Motor neuron (in vitro differentiated cells): Measurements from ENCODE around the gene KRTAP4-12. TPM values are rescaled to one million over a fixed set of nuclear protein-coding genes. Genes with fewer than 3 reads are reported as not detected.
"Not testable (repeated sequence)": the region's sequence is repeated elsewhere in the genome, so short reads cannot be mapped to it uniquely, and the experiment has no call there.

Experiments used
- ATAC-seq, 8 experiments: fragments of 200-7000 bp; cut with Tn5 transposase; replicated peaks in 6 of 8; 2 replicates each; pipeline ENCODE4 v1.8.0; 2021; ENCODE audit warnings: mild to moderate bottlenecking in 8 of 8, moderate library complexity in 8 of 8
- H3K27ac ChIP-seq, 2 donors: fragments of 250-450 bp; sonication (Bioruptor Pico); 2 replicates each; pipeline ENCODE4 v1.9.0; 2021; ENCODE audit warnings: antibody characterized with exemption in 2 of 2, mild to moderate bottlenecking in 2 of 2, moderate library complexity in 1 of 2
- H3K4me1 ChIP-seq, 2 donors: fragments of 250-450 bp; sonication (Bioruptor Pico); replicated peaks in 1 of 2; 2 replicates each; pipeline ENCODE4 v1.6.1; 2021; ENCODE audit warnings: antibody characterized with exemption in 2 of 2, mild to moderate bottlenecking in 2 of 2, moderate library complexity in 1 of 2
- H3K4me3 ChIP-seq, 5 donors: fragments of 250-450 bp; sonication (Bioruptor Pico); 2 replicates each; pipeline ENCODE4 v1.9.0; 2021; ENCODE audit warnings: antibody characterized with exemption in 5 of 5, mild to moderate bottlenecking in 5 of 5, moderate library complexity in 4 of 5
- WGBS, 10 experiments: fragments of 450-650 bp; shearing (Covaris generic); methylation state at CpG; one replicate each; pipeline ENCODE4 v1.0.0; 2022; 5-methylcytosine and 5-hydroxymethylcytosine counted together
- in situ Hi-C, 9 experiments: fragments of 400-800 bp; cut with MboI; loops; one replicate each; pipeline ENCODE4 v1.15.0; 2021; ENCODE audit warnings: low sequenced_read_pairs in 9 of 9, low pct_unique_long_range_greater_than_20kb in 2 of 9; ENCODE audit not compliant: unreplicated experiment in 9 of 9
- total RNA-seq, 8 experiments: library from RNA; unstranded; fragments of 300-600 nt; gene quantifications; 2 replicates each; pipeline versions ENCODE4 v1.2.3 to v1.2.4, GENCODE V29; 2022

The KRTAP4-12 gene
- total RNA-seq: under 1 TPM in 2 of 8 experiments, not detected in 6; 0.38 to 0.41 TPM

- H3K4me1 ChIP-seq, H3K4me3 ChIP-seq, H3K27ac ChIP-seq, in situ Hi-C loops, ATAC-seq: not testable (repeated sequence)
- WGBS, 10 experiments: 65 to 100% (median 83%) methylated on average over 1 to 2 of the region's 3 CpGs; no CpG with 5 or more reads in 5 of the 10 experiments
These were observed at the start of gene KRTAP4-12 for GRCh38 chr17:41123991-41124371. Gene KRTAP4-12 (minus strand): TSS chr17:41124182. CDS start chr17:41124122, 60 bp downstream.

GRCh38 chr17:41171886-41172285, 47.9 kb upstream of the KRTAP4-12 start:
- H3K4me1 ChIP-seq: no peaks in the 10 kb centered on the region
- H3K4me3 ChIP-seq: no peak overlapping the region
- H3K27ac ChIP-seq: no peak overlapping the region
- 0 to 100% (median 67%) methylated on average over 1 to 2 of the region's 2 CpGs; no CpG with 5 or more reads in 3 of the 10 experiments for WGBS, 10 experiments
- in situ Hi-C loops: no loop called here
- ATAC-seq: no peak

GRCh38 chr17:41168121-41168520, 44.1 kb upstream of the KRTAP4-12 start, which contains the start of gene KRTAP4-3:
Gene KRTAP4-3 (minus strand): TSS chr17:41168221. CDS start chr17:41168172, 49 bp downstream.
- 80% methylated on average over 1 of the region's 1 CpG; no CpG with 5 or more reads in 9 of the 10 experiments for WGBS, 10 experiments
- Histone ChIP-seq H3K4me1 (no peaks in the 10 kb centered on the region), H3K4me3 (no peak within 1 kb of the TSS), H3K27ac (no peak within 1 kb of the TSS)
- in situ Hi-C loops: no loop called here
- ATAC-seq: no peak

- no peak overlapping the region for H3K27ac ChIP-seq
- in situ Hi-C loops: no loop called here
- ATAC-seq: no peak
- H3K4me3 ChIP-seq: no peak overlapping the region
- H3K4me1 ChIP-seq: no peaks in the 10 kb centered on the region
- 40 to 90% (median 74%) methylated on average over 1 to 4 of the region's 7 CpGs; no CpG with 5 or more reads in 5 of the 10 experiments for WGBS, 10 experiments
These were observed 43.6 kb upstream of the KRTAP4-12 start for GRCh38 chr17:41167561-41167960.

GRCh38 chr17:41163828-41164227, 39.8 kb upstream of the KRTAP4-12 start:
- Histone ChIP-seq H3K4me3 (no peak overlapping the region), H3K4me1 (no peaks in the 10 kb centered on the region), H3K27ac (no peak overlapping the region)
- 46 to 100% (median 69%) methylated on average over 1 to 7 of the region's 7 CpGs; no CpG with 5 or more reads in 1 of the 10 experiments for WGBS, 10 experiments
- no peak for ATAC-seq
- in situ Hi-C loops: no loop called here

- WGBS, 10 experiments: 50 to 100% methylated on average over 1 of the region's 1 CpG; no CpG with 5 or more reads in 8 of the 10 experiments
- H3K4me1 ChIP-seq: no peaks in the 10 kb centered on the region
- no peak within 1 kb of the TSS for H3K4me3 ChIP-seq
- H3K27ac ChIP-seq: no peak within 1 kb of the TSS
- ATAC-seq: no peak
- in situ Hi-C loops: no loop called here
These were observed 36.7 kb upstream of the KRTAP4-12 start, which contains the start of gene KRTAP4-4 for GRCh38 chr17:41160648-41161047. Gene KRTAP4-4 (minus strand): TSS chr17:41160748. CDS start chr17:41160691, 57 bp downstream.

GRCh38 chr17:41160190-41160589, 36.2 kb upstream of the KRTAP4-12 start:
- ATAC-seq, H3K4me1 ChIP-seq, H3K27ac ChIP-seq, H3K4me3 ChIP-seq, in situ Hi-C loops: not testable (repeated sequence)
- 100% methylated on average over 2 of the region's 3 CpGs; no CpG with 5 or more reads in 9 of the 10 experiments for WGBS, 10 experiments

- in situ Hi-C loops: no loop called here
- Histone ChIP-seq H3K4me3 (no peak overlapping the region), H3K4me1 (no peaks in the 10 kb centered on the region), H3K27ac (no peak overlapping the region)
- WGBS, 10 experiments: 20 to 61% (median 39%) methylated on average over 1 to 2 of the region's 2 CpGs; no CpG with 5 or more reads in 4 of the 10 experiments
- no peak for ATAC-seq
These were observed 29.9 kb upstream of the KRTAP4-12 start for GRCh38 chr17:41153856-41154255.

- no peak overlapping the region for H3K27ac ChIP-seq
- H3K4me1 ChIP-seq: no peaks in the 10 kb centered on the region
- 6 to 79% (median 40%) methylated on average over 1 to 2 of the region's 2 CpGs; no CpG with 5 or more reads in 1 of the 10 experiments for WGBS, 10 experiments
- no peak for ATAC-seq
- in situ Hi-C loops: no loop called here
- H3K4me3 ChIP-seq: no peak overlapping the region
These were observed 27.5 kb upstream of the KRTAP4-12 start for GRCh38 chr17:41151525-41151924.

- no peak overlapping the region for H3K27ac ChIP-seq
- in situ Hi-C loops: no loop called here
- no peaks in the 10 kb centered on the region for H3K4me1 ChIP-seq
- WGBS, 10 experiments: 40 to 89% (median 83%) methylated on average over 2 to 4 of the region's 4 CpGs; no CpG with 5 or more reads in 4 of the 10 experiments
- no peak for ATAC-seq
- no peak overlapping the region for H3K4me3 ChIP-seq
These were observed 26.0 kb upstream of the KRTAP4-12 start for GRCh38 chr17:41150026-41150425.

- no peaks in the 10 kb centered on the region for H3K4me1 ChIP-seq
- 40 to 100% methylated on average over 1 of the region's 2 CpGs; no CpG with 5 or more reads in 8 of the 10 experiments for WGBS, 10 experiments
- H3K4me3 ChIP-seq: no peak within 1 kb of the TSS
- no peak within 1 kb of the TSS for H3K27ac ChIP-seq
- in situ Hi-C loops: no loop called here
- ATAC-seq: no peak
These were observed 25.6 kb upstream of the KRTAP4-12 start, which contains the start of gene KRTAP4-5 for GRCh38 chr17:41149652-41149985. Gene KRTAP4-5 (minus strand): TSS chr17:41149825. CDS start chr17:41149767, 58 bp downstream.

GRCh38 chr17:41148971-41149651, 25.1 kb upstream of the KRTAP4-12 start:
- H3K4me1 ChIP-seq, H3K4me3 ChIP-seq, H3K27ac ChIP-seq, in situ Hi-C loops: not testable (repeated sequence)
- peak in 2 of 8 experiments; percentile 36 to 46 for ATAC-seq
- WGBS, 10 experiments: 0 to 87% (median 47%) methylated on average over 1 to 5 of the region's 10 CpGs; no CpG with 5 or more reads in 4 of the 10 experiments

- H3K27ac ChIP-seq: no peak overlapping the region
- WGBS, 10 experiments: 29 to 100% (median 98%) methylated on average over 1 to 2 of the region's 2 CpGs; no CpG with 5 or more reads in 2 of the 10 experiments
- ATAC-seq: no peak
- H3K4me3 ChIP-seq: no peak overlapping the region
- in situ Hi-C loops: no loop called here
- no peaks in the 10 kb centered on the region for H3K4me1 ChIP-seq
These were observed 23.7 kb upstream of the KRTAP4-12 start for GRCh38 chr17:41147531-41148204.
